Adrenal gland (tissue), 12 donors: ENCODE data around the gene C1orf50. TPM values are rescaled to one million over a fixed set of nuclear protein-coding genes. Genes with fewer than 3 reads are reported as not detected.
A peak's percentile ranks its signal among the peaks of the same experiment; 100 is the strongest.

Experiments used
- DNase-seq, 7 donors: peaks; one replicate each; pipeline ENCODE4 v3.0.0-alpha.2; 2019 to 2020
- H3K27ac ChIP-seq, 5 donors: fragments of 200-600 bp; sonication (generic) in 4 of 5; 1 replicate in 3 of 5; 2 replicates in 2 of 5; pipeline versions ENCODE4 v1.5.1 to v1.8.0; 2016 to 2020; ENCODE audit warnings: mild to moderate bottlenecking in 1 of 5
- H3K27me3 ChIP-seq: fragments of 200-600 bp; 2 replicates; pipeline ENCODE4 v1.8.0; 2021
- H3K36me3 ChIP-seq, 2 donors: fragments of 200-600 bp; replicated peaks in 1 of 2; 1 replicate in 1 of 2; 2 replicates in 1 of 2; pipeline versions ENCODE4 v1.5.1 to v1.8.0; 2018 to 2022
- H3K4me1 ChIP-seq, 2 donors: fragments of 200-600 bp; replicated peaks in 1 of 2; 1 replicate in 1 of 2; 2 replicates in 1 of 2; pipeline versions ENCODE4 v1.5.1 to v1.8.0; 2018 to 2021
- H3K4me3 ChIP-seq, 4 donors: fragments of 200-600 bp; sonication (generic) in 3 of 4; one replicate each; pipeline ENCODE4 v1.5.1; 2016 to 2018
- H3K9me3 ChIP-seq, 3 donors: fragments of 200-600 bp; sonication (generic) in 1 of 3; replicated peaks in 1 of 3; 1 replicate in 2 of 3; 2 replicates in 1 of 3; pipeline versions ENCODE4 v1.5.1 to v1.8.0; 2016 to 2021
- POLR2A ChIP-seq, 2 donors: fragments of 450-650 bp; IDR thresholded peaks; one replicate each; pipeline ENCODE4 v1.6.1; 2017; ENCODE audit warnings: antibody characterized with exemption in 2 of 2, mild to moderate bottlenecking in 2 of 2, moderate library complexity in 1 of 2
- WGBS, 4 donors: extraction: QIAGEN DNeasy Blood & Tissue Kit in 2 of 4; methylation state at CpG; one replicate each; pipeline versions ENCODE4 v1.1.5 to v1.1.7; 2013 to 2017; 5-methylcytosine and 5-hydroxymethylcytosine counted together
- intact Hi-C, 2 donors: fragments of 100-400 bp; cut with DNase I; formaldehyde crosslinking; loops; one replicate each; pipeline versions ENCODE4 v1.14.1 to v1.15.0; 2022 to 2023
- polyA plus RNA-seq, 3 donors: library from polyadenylated mRNA; stranded (reverse); fragments of 200-250 nt in 2 of 3; fragments of 350-450 nt in 1 of 3; fragmentation: Illumina TruSeq in 1 of 3; extraction: RNeasy Lipid Tissue Mini Kit (QIAGEN cat#74804) in 1 of 3; gene quantifications; one replicate each; pipeline ENCODE4 v1.2.3, GENCODE V29; 2013 to 2014
- total RNA-seq, 9 donors: library from RNA; depleted of rRNA in 4 of 9; stranded (reverse); fragments of >200 nt in 4 of 9; fragments of 120-200 nt in 1 of 9; fragmentation: NEBNext Ultra II Directional in 1 of 9; extraction: Animal tissue kit (Norgen Biotek cat#: 25700) in 1 of 9; gene quantifications; one replicate each; pipeline versions ENCODE4 v1.1.0 to v1.2.4, GENCODE V29; 2013 to 2023
- TF ChIP-seq, protein P1 (sequence below), 6 experiments: fragments of 450-650 bp in 4 of 6; fragments of 200-600 bp in 2 of 6; sonication (generic) in 1 of 6; IDR thresholded peaks; 1 replicate in 5 of 6; 2 replicates in 1 of 6; pipeline versions ENCODE4 v1.5.1 to v1.8.0; 2016 to 2021; ENCODE audit warnings: antibody characterized with exemption in 6 of 6, mild to moderate bottlenecking in 2 of 6, moderate library complexity in 1 of 6
- donor health status: healthy with polysubstance abuse.
- donor health status: Bipolar disorder and iron deficiency.
- donor health status: DM: yes; HTN: yes; CAD: no.
- donor health status: DM: no; HTN: no; CAD: no.
- donor health status: DM: no; HTN: no; CAD: no.
- donor health status: DM: yes; HTN: yes; CAD: no.

C1orf50 gene
- total and polyA plus RNA-seq, 12 donors, result 2.2 to 13.5 (median 7.4) TPM

DNA sequence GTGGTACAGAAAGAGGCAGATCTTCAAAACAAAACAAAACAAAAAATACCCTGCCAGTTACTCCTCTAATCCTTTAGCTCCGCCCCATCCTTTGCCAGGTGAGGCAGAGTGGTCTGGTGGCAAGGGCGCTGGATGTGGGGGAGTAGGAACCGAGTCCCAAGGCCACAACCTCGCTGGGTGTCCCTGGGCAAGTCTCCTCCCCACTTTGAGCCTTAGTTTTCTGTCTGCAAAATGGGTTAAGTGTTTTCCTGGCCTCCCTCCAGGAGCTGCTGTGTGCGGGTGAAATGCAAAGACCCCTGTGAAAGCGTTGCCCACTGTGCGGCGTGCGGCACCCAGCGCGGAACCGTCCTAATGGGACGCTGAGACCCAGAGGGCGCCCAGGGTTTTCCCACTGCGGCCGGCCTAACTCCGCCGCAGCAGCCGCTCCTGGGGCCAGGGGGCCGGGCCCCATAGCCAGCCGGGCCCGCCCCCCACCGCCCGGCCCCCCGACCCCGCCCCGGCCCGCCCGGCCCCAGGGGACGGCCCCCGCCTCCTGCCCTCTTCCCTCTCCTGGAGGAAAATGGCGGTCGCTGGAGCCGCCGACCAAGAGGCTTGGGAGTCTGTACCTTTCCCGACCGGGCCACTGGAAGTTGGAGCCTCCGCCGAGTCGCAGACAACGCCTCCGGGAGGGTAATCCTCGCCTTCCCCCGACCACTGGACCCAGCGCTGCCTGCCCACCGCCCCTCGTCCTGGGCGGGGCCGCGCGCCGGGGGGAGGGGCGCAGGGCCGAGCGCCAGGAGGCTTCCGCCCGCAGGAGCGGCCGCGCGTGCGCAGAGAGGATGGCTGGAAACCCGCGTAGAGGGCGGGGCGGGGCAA lies 49.8 kb downstream of the C1orf50 start, which contains the start of the genes ERMAP and SVBP:
Gene ERMAP, plus strand, starts transcription at position 538 of the 855 bp plus-strand sequence. CDS start 13,327 bp downstream, outside the sequence.
Gene SVBP, minus strand, starts transcription at position 813 of the 855 bp plus-strand sequence. CDS start 853 bp downstream, outside the sequence.
- Histone ChIP-seq H3K9me3 (no peaks in the 10 kb centered on the region), H3K36me3 (no peaks in the 10 kb centered on the region), H3K4me1 (peaks cover 0 to 19% of the 10 kb centered on the region in 2 donors), H3K27ac (peak within 1 kb of the TSS; percentile 94 to 99 (median 99)), H3K27me3 (no peaks in the 10 kb centered on the region), H3K4me3 (peak within 1 kb of the TSS; percentile 62 to 95 (median 84))
- WGBS, 4 donors, result 1 to 9% (median 3%) methylated on average over 4 to 66 of the region's 66 CpGs
- DNase-seq, result peak; percentile 90 to 97 (median 94)
- TF ChIP-seq, protein P1, sequence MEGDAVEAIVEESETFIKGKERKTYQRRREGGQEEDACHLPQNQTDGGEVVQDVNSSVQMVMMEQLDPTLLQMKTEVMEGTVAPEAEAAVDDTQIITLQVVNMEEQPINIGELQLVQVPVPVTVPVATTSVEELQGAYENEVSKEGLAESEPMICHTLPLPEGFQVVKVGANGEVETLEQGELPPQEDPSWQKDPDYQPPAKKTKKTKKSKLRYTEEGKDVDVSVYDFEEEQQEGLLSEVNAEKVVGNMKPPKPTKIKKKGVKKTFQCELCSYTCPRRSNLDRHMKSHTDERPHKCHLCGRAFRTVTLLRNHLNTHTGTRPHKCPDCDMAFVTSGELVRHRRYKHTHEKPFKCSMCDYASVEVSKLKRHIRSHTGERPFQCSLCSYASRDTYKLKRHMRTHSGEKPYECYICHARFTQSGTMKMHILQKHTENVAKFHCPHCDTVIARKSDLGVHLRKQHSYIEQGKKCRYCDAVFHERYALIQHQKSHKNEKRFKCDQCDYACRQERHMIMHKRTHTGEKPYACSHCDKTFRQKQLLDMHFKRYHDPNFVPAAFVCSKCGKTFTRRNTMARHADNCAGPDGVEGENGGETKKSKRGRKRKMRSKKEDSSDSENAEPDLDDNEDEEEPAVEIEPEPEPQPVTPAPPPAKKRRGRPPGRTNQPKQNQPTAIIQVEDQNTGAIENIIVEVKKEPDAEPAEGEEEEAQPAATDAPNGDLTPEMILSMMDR (IDR thresholded peaks at IDR 0.05), result no peak
- TF ChIP-seq POLR2A (IDR thresholded peaks at IDR 0.05), result peak; percentile 54 to 61
- intact Hi-C loops, result no loop called here

GRCh38 chr1:42817440-42817767 lies 50.4 kb downstream of the C1orf50 start:
- peak overlapping the region; percentile 94 to 99 (median 99) for H3K27ac ChIP-seq
- no peak for TF ChIP-seq POLR2A (IDR thresholded peaks at IDR 0.05)
- TF ChIP-seq, protein P1 (IDR thresholded peaks at IDR 0.05), result no peak
- WGBS, 4 donors, result 0 to 1% (median 0%) methylated on average over 7 to 13 of the region's 13 CpGs
- no peak for DNase-seq
- H3K4me1 ChIP-seq, result peaks cover 3 to 25% of the 10 kb centered on the region in 2 donors
- H3K4me3 ChIP-seq, result peak overlapping the region in 3 of 4 donors; percentile 73 to 95 (median 95)
- intact Hi-C loops, result no loop called here
- H3K9me3 ChIP-seq, result no peaks in the 10 kb centered on the region
- H3K27me3 ChIP-seq, result no peaks in the 10 kb centered on the region
- H3K36me3 ChIP-seq, result no peaks in the 10 kb centered on the region

- no peak overlapping the region for H3K27ac ChIP-seq
- H3K9me3 ChIP-seq, result no peaks in the 10 kb centered on the region
- peaks cover 7 to 30% of the 10 kb centered on the region in 2 donors for H3K4me1 ChIP-seq
- TF ChIP-seq POLR2A (IDR thresholded peaks at IDR 0.05), result no peak
- TF ChIP-seq, protein P1 (IDR thresholded peaks at IDR 0.05), result no peak
- peak overlapping the region in 1 of 4 donors; percentile 95 for H3K4me3 ChIP-seq
- H3K36me3 ChIP-seq, result no peaks in the 10 kb centered on the region
- no peaks in the 10 kb centered on the region for H3K27me3 ChIP-seq
- DNase-seq, result no peak
- WGBS, 4 donors, result 86 to 96% (median 94%) methylated on average over 3 of the region's 3 CpGs
- intact Hi-C loops, result no loop called here
Observed at GRCh38 chr1:42817976-42818375, 50.9 kb downstream of the C1orf50 start.

DNA sequence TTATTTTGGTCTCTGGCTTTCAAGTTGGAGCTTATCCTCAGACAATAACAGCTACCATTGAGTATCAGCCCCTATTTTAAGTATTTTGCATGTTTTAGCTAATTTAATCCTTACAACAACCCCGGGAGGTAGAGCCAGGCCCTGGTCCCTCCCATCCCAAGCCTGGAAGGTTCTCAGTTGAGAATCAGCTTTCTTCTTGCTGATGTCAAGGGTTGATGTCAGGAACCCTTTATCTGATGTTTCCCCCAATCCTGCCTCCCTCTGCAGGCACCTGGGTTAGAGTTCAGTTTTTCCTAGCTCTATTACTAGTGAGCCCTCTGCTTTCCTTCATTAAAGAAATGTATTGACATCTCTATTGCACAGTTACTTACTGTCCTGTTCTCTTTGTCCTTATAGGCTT lies 53.8 kb downstream of the C1orf50 start:
- peaks cover 14 to 34% of the 10 kb centered on the region in 2 donors for H3K4me1 ChIP-seq
- 75 to 92% (median 82%) methylated on average over 1 of the region's 1 CpG for WGBS, 4 donors
- H3K36me3 ChIP-seq, result no peaks in the 10 kb centered on the region
- DNase-seq, result no peak
- H3K27ac ChIP-seq, result no peak overlapping the region
- intact Hi-C loops, result no loop called here
- TF ChIP-seq, protein P1 (IDR thresholded peaks at IDR 0.05), result no peak
- no peak for TF ChIP-seq POLR2A (IDR thresholded peaks at IDR 0.05)
- H3K9me3 ChIP-seq, result no peaks in the 10 kb centered on the region
- no peak overlapping the region for H3K4me3 ChIP-seq
- H3K27me3 ChIP-seq, result no peaks in the 10 kb centered on the region
